Measurements from ENCODE around the gene CYRIA. TPM values are rescaled to one million over a fixed set of nuclear protein-coding genes. Genes with fewer than 3 reads are reported as not detected.

Gene CYRIA
- total and polyA plus RNA-seq, 2 donors (not counting 3 experiments of a cell fraction or from before 2014, with no cell fraction given), result 9.3 to 38.4 TPM

DNA sequence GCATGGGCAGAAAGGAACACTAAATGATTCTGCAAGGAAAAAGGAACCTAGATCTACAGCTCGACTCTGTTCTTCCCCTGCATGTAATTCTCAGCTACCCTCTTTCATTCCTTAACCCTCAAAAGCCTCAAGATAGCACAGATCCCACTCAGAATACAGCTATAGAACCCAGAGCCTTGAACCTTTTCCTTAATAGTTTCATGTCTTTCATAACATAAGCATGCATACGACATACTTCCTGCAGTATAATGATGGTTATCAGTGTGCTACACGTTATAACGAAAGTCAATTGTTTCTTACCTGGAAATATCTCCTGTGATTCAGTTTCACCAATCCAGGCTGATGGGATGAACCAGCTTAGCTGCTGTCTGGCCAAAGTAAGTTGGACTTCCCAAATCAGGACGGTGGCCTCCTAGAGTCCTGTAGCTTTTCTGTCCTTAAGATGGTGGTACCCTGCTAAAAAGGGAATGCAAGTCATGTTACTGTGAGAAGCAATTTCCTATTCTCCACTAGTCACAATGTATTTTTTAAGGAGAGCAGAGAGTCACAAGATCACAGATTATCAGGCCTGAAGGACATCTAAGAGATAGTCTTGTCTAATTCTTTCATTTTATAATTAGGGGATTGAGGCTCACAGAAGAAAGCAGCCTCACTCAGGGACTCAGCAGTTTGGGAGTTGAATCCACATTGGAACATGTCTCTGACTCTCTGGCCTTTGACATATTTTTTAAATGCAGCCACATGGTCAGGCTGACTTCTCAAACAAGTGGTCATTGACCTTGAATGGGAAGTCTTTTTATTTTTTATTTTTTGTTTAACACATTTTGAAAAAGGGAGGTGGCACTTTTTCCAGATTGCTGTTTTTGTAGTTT, 41.8 kb downstream of the CYRIA start:
- H3K9me3 ChIP-seq (replicated peaks; ENCODE audit: control insufficient read depth, insufficient read depth, low read length), result no peaks in the 10 kb centered on the region
- H2AFZ ChIP-seq (ENCODE audit: low read depth, low read length), result no peak overlapping the region
- no peak overlapping the region for H3K27ac ChIP-seq (ENCODE audit: insufficient read depth, low read depth, low read length)
- intact Hi-C loops (cut with micrococcal nuclease) (no loop called here), dilution Hi-C loops (cut with MboI; ENCODE audit: extremely low pct_ligation_motif_present, low sequenced_read_pairs) (no loop called here)
- no peak overlapping the region for H3K9ac ChIP-seq (replicated peaks; ENCODE audit: extremely low read depth, insufficient read depth, low read length)
- CTCF ChIA-PET, result interaction anchor here (0.7 to 8.4 kb wide), 7 partner anchors 10 to 134 kb away, joined by 3 to 117 read pairs (median 4); no protein-coding TSS in a partner anchor
- no peaks in the 10 kb centered on the region for H4K20me1 ChIP-seq (replicated peaks; ENCODE audit: control insufficient read depth, extremely low read depth, insufficient read depth, low read length)
- H3K9me1 ChIP-seq (replicated peaks; ENCODE audit: control insufficient read depth, extremely low read depth, insufficient read depth, low read length), result no peaks in the 10 kb centered on the region
- no peaks in the 10 kb centered on the region for H3K27me3 ChIP-seq (ENCODE audit: control insufficient read depth in 2 of 2, insufficient read depth in 2 of 2, low read length in 2 of 2)
- peaks cover 1% of the 10 kb centered on the region for H3K79me2 ChIP-seq (ENCODE audit: control insufficient read depth, insufficient read depth, low read length)
- DNase-seq (ENCODE audit: low read depth, low spot score) (no peak), FAIRE-seq (peak; percentile 47)
- H3K4me3 ChIP-seq (replicated peaks in 1 of 3; ENCODE audit: insufficient read depth in 1 of 3, low read depth in 1 of 3, low read length in 3 of 3), result no peak overlapping the region
- H3K4me1 ChIP-seq (ENCODE audit: control insufficient read depth, extremely low read depth, insufficient read depth, low read length), result peaks cover 31% of the 10 kb centered on the region
- no peak overlapping the region for H3K4me2 ChIP-seq (ENCODE audit: insufficient read depth, low read length)
- POLR2A ChIA-PET, result no interaction called here
- TF ChIP-seq GATA2 (IDR thresholded peaks at IDR 0.05; ENCODE audit: insufficient read depth, insufficient read length, low read depth, low read length) (no peak), POLR2AphosphoS5 (IDR thresholded peaks at IDR 0.05; ENCODE audit: insufficient read depth, low read depth, low read length) (no peak), MYC (IDR thresholded peaks at IDR 0.05; ENCODE audit: low read depth, low read length) (no peak), FOS (IDR thresholded peaks at IDR 0.05; ENCODE audit: borderline replicate concordance, insufficient read depth, low read length) (no peak), POLR2A (IDR thresholded peaks at IDR 0.05; ENCODE audit: low read depth, low read length) (no peak), EZH2 (IDR thresholded peaks at IDR 0.05; ENCODE audit: borderline replicate concordance, low read depth, low read length, severe bottlenecking) (no peak), JUN (IDR thresholded peaks at IDR 0.05; ENCODE audit: borderline replicate concordance, insufficient read depth, insufficient read length, low read depth) (no peak)
- TF ChIP-seq, protein P1, sequence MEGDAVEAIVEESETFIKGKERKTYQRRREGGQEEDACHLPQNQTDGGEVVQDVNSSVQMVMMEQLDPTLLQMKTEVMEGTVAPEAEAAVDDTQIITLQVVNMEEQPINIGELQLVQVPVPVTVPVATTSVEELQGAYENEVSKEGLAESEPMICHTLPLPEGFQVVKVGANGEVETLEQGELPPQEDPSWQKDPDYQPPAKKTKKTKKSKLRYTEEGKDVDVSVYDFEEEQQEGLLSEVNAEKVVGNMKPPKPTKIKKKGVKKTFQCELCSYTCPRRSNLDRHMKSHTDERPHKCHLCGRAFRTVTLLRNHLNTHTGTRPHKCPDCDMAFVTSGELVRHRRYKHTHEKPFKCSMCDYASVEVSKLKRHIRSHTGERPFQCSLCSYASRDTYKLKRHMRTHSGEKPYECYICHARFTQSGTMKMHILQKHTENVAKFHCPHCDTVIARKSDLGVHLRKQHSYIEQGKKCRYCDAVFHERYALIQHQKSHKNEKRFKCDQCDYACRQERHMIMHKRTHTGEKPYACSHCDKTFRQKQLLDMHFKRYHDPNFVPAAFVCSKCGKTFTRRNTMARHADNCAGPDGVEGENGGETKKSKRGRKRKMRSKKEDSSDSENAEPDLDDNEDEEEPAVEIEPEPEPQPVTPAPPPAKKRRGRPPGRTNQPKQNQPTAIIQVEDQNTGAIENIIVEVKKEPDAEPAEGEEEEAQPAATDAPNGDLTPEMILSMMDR (IDR thresholded peaks at IDR 0.05; ENCODE audit: extremely low read depth in 1 of 2, insufficient read depth in 1 of 2, low read depth in 1 of 2, low read length in 2 of 2), result no peak
- TF ChIP-seq, protein P2, sequence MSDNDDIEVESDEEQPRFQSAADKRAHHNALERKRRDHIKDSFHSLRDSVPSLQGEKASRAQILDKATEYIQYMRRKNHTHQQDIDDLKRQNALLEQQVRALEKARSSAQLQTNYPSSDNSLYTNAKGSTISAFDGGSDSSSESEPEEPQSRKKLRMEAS (IDR thresholded peaks at IDR 0.05; ENCODE audit: insufficient read depth, insufficient read length), result no peak
- H3K36me3 ChIP-seq (ENCODE audit: control insufficient read depth in 2 of 2, extremely low read depth in 1 of 2, insufficient read depth in 2 of 2, low read length in 2 of 2), result peaks cover 0 to 14% of the 10 kb centered on the region in 2 experiments
- BruUV-seq (replicated peaks), result no TSS peak
